WI38 (cell line): ENCODE measurements around the gene FSD2.

Experiments
- H3K4me3 ChIP-seq: 2 replicates; pipeline ENCODE4 v1.5.1; 2011; ENCODE audit warnings: low read depth, mild to moderate bottlenecking, control low read depth, low read length
- TF ChIP-seq, protein P1 (sequence below): IDR thresholded peaks from 2 replicates; pipeline ENCODE4 v1.5.1; 2012; ENCODE audit warnings: low read depth, mild to moderate bottlenecking, control low read depth, low read length

The FSD2 gene

DNA sequence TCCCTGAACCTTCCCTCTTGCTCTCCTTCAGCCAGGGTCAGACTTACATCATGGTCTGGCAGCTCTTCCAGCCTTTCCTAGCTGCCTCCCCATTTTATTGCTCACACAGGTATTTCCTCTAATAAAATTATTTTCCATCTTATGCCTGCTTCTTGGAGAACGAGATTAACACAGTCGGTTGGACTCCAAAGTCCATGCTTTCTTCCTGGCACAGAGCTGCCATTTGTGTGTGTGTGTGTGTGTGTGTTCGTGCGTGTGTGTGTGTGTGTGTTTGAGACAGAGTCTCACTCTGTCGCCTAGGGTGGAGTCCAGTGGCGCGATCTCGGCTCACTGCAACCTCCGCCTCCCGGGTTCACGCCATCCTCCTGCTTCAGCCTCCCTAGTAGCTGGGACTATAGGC is 15.5 kb downstream of the FSD2 start:
- TF ChIP-seq, protein P1, sequence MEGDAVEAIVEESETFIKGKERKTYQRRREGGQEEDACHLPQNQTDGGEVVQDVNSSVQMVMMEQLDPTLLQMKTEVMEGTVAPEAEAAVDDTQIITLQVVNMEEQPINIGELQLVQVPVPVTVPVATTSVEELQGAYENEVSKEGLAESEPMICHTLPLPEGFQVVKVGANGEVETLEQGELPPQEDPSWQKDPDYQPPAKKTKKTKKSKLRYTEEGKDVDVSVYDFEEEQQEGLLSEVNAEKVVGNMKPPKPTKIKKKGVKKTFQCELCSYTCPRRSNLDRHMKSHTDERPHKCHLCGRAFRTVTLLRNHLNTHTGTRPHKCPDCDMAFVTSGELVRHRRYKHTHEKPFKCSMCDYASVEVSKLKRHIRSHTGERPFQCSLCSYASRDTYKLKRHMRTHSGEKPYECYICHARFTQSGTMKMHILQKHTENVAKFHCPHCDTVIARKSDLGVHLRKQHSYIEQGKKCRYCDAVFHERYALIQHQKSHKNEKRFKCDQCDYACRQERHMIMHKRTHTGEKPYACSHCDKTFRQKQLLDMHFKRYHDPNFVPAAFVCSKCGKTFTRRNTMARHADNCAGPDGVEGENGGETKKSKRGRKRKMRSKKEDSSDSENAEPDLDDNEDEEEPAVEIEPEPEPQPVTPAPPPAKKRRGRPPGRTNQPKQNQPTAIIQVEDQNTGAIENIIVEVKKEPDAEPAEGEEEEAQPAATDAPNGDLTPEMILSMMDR, result no peak
- H3K4me3 ChIP-seq, result no peak overlapping the region

DNA sequence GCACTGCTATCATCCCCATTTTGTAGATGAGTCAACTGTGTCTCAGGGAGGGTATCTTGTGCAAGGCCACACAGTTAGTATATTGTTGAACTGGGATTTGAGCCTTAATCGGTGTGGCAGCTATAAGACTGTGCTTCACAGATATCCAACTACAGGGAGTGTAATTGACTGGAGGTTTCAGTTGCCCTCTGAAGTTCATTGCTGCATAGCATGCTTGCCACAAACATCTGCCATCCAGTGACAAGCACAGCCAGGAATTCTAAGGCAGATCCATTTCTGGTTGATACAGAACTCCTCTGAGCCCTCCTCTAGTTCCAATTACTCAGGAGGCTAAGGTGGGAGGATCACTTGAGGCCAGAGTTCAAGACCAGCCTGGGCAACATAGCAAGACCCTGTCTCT is 16.4 kb downstream of the FSD2 start:
- H3K4me3 ChIP-seq, result no peak overlapping the region
- TF ChIP-seq, protein P1, result no peak

DNA sequence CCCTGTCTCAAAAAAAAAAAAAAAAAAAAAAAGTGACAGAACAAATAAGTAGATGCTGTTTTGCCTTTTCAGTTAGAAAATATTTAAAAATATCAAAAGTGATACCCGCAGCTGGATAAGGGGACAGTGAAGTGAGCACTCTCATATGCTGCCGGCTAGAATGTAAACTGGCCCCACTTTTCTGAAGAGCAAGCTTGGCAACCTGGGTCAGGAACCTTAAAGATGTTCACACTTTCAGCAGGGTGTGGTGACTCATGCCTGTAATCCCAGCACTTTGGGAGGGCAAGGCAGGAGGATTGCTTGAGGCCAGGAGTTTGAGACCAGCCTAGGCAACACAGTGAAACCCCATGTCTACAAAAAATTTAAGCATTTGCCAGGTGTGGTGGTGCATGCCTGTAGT is 17.4 kb downstream of the FSD2 start:
- TF ChIP-seq, protein P1, result no peak
- H3K4me3 ChIP-seq, result no peak overlapping the region

DNA sequence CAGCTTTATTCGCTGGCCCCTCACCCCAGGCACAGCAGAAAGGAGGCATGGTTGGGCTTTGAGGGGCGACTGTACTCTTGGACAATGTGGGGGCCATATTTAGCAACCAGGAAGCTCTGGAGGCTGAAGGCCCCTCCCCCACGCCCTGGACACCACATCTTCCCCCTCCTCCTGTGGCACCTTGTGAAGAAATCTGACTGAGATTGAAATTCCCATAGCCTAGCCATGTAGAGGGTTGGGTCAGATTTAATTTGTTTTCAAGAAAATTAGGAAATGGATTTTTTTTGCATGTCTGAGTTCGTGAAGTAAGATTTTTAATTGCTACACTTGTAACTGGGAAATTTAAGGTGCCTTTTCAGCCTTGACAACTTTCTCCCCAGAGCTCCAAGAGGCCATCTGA is 24.5 kb downstream of the FSD2 start:
- TF ChIP-seq, protein P1, result no peak
- no peak overlapping the region for H3K4me3 ChIP-seq

DNA sequence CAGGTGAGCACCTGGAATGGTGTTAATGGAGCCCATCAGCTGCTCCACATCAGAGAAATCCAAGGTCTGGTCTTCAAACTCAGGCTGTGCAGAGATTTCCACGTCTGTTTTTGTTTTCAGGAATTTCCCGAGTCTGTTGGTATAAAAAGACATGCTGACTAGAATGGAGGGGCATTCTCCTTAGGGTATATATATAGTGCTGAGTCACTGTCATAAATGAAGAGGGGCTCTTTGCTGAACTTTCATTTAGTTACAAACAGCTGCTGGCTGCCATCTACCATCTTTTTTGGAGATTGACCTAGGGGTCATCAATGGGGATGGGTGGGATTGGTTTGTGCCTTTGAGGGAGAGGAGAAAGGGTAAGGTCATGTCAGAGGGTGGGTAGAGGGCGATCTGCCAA is 27.1 kb downstream of the FSD2 start:
- TF ChIP-seq, protein P1, result no peak
- H3K4me3 ChIP-seq, result no peak overlapping the region

DNA sequence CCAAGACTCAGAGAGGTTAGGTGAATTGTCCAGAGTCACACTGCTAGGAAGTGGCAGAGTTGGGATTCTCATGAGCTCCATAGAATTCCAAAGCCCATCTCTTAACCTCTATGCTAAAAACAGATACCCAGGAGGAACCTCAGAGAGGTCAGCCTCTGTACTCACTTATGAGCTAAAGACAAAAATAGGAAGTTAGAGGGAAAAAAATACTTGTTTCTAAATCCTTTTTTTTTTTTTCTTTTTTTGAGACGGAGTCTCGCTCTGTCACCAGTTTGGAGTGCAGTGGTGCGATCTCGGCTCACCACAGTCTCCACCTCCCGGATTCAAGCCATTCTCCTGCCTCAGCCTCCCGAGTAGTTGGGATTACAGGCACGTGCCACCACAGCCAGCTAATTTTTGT is 31.4 kb downstream of the FSD2 start:
- TF ChIP-seq, protein P1, result no peak
- no peak overlapping the region for H3K4me3 ChIP-seq

DNA sequence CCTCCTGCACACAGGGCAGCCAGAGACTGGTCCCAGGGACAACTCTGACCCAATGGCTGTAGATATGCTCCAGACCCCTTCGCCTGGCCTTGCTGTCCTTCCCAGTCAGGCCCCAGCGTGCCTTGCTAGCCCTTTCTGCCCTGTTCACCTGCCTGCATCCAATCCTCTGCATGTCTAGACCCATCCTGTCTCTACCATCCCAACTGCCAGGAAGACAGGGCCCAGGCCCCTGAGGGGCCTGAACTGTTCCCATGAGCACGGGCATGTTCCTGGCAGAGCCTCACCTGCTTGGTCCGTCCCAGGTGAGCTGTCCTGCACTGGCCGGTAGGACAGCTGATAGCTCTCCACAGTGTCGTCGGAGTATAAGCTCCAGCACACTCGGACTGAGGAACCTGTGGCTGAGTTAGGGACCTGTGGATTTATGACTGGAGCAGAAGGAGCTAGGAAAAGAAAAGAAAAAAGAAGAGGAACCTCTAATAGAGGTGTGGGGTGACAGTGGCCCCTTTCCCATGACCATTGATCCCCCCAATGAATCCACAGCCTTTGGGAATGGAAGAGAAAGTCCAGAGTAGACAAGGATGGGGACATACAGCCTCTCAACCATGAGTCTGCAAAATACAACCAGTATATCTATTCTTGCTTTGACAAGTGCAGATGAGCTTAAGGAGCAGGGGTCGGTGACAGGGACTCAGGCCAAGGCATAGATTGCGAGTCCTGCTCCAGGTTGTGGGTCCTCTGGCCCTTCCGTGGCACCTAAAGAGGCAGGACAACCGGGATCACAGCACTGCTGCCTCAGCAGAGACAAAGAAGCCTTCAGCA is 33.9 kb downstream of the FSD2 start:
- H3K4me3 ChIP-seq, result no peak overlapping the region
- TF ChIP-seq, protein P1, result no peak
